Astrocyte of the spinal cord (primary cell): ENCODE results near the gene DEGS2.
"Not testable (repeated sequence)": the region's sequence is repeated elsewhere in the genome, so short reads cannot be mapped to it uniquely, and the experiment has no call there.

Experiments
- DNase-seq: peaks from one replicate; pipeline ENCODE4 v3.0.0; 2011; ENCODE audit warnings: low read depth, low spot score
- H3K4me3 ChIP-seq: 2 replicates; pipeline ENCODE4 v1.5.1; 2011; ENCODE audit warnings: low read depth, mild to moderate bottlenecking, low read length, moderate library complexity
- in situ Hi-C: cut with HindIII; loops from 2 replicates; pipeline ENCODE4 v1.10.0; 2017; ENCODE audit warnings: low sequenced_read_pairs
- TF ChIP-seq, protein P1 (sequence below): IDR thresholded peaks from 2 replicates; pipeline ENCODE4 v1.5.1; 2012; ENCODE audit warnings: low read depth, mild to moderate bottlenecking, low read length, inconsistent platforms

The DEGS2 gene

GRCh38 chr14:100190126-100190525 is 30.7 kb upstream of the DEGS2 start:
- in situ Hi-C loops, result no loop called here
- DNase-seq, result no peak
- no peak overlapping the region for H3K4me3 ChIP-seq
- TF ChIP-seq, protein P1, sequence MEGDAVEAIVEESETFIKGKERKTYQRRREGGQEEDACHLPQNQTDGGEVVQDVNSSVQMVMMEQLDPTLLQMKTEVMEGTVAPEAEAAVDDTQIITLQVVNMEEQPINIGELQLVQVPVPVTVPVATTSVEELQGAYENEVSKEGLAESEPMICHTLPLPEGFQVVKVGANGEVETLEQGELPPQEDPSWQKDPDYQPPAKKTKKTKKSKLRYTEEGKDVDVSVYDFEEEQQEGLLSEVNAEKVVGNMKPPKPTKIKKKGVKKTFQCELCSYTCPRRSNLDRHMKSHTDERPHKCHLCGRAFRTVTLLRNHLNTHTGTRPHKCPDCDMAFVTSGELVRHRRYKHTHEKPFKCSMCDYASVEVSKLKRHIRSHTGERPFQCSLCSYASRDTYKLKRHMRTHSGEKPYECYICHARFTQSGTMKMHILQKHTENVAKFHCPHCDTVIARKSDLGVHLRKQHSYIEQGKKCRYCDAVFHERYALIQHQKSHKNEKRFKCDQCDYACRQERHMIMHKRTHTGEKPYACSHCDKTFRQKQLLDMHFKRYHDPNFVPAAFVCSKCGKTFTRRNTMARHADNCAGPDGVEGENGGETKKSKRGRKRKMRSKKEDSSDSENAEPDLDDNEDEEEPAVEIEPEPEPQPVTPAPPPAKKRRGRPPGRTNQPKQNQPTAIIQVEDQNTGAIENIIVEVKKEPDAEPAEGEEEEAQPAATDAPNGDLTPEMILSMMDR, result no peak

DNA sequence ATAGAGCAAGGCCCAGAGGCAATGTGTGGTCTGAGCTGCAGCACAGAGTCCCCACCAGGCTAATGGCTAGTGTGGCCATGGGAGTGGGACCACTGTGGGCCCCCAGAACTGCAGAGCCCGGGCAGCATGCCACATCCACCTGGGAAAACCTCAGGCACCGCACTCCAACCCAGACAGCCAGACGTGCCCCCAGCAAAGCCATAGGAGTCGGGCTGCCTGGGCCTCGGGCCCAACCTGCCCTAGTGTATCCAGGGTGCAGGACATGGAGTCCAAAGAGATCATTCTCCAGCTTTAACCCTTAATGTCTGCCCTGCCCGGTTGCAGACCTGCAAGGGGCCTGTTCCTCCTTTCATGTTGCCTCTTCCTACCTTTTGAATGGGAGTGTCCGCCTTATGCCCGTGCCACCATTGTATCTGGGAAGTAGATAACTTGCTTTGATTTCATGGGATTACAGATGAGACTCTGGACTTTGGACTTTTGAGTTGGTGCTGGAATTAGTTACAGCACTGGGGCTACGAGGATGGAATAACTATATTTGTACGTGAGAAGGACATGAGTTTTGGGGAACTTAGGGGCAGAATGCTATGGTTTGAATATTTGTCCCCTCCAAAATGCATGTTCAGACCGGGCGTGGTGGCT is 29.1 kb upstream of the DEGS2 start:
- DNase-seq, result no peak
- in situ Hi-C loops, result no loop called here
- TF ChIP-seq, protein P1, result no peak
- H3K4me3 ChIP-seq, result no peak overlapping the region

DNA sequence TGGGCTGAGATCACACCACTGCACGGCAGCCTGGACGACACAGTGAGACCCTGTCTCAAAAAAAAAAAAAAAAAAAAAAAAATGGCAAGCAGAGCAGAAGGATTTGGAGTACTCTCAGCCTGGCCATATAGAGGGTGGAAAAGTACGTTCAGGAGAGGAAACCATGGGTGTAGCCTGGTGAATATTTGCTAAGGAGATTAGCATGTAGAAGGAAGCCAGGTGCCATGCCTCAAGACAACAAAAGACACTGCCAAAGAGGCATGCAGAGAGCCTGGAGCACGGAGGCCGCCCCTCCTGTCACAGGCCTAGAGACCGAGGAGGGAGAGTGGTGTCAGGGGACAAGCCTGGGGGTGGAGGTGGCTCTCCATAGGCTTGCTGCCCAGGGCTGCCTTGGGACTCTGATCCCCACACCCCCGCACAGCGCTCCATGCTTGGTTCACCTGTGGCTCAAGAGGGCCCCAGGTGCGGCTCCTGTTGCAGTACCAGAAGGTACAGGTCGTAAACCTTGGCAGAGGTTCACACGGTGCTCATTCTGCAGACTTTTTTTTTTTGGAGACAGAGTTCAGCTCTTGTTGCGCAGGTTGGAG is 27.9 kb upstream of the DEGS2 start:
- in situ Hi-C loops, result no loop called here
- TF ChIP-seq, protein P1, result no peak
- no peak overlapping the region for H3K4me3 ChIP-seq
- DNase-seq, result no peak

DNA sequence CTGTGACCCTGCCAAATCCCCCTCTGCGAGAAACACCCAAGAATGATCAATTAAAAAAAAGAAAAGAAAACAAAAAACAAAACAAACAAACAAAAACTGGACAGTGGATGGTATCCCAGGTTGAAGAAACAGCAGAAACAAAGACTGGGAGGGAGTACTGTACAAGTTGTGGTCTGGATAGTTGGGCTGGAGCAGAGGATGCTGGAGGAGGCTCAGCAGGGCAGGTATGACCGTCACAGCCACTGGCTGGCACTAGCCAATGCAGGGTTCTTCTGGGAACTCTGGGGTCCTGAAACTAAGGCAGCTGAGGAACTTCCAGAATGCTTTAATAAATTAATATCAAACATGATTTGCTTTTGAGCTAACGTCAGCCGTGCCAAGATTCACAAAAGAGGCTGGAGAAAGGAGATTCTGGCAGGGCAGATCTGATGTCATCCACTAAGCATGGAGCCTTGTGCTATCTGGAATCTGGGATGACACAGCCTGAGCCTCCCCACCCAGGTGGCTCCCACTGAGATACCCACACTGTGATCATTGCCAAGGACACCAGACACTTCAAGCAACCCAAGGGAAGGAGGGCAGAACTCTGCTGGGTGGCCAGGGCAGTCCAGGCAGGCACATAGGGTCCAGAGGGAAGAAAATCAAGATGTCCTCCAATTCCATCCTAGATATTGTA is 22.6 kb upstream of the DEGS2 start:
- in situ Hi-C loops, DNase-seq, H3K4me3 ChIP-seq: not testable (repeated sequence)

GRCh38 chr14:100180671-100181070 is 21.2 kb upstream of the DEGS2 start:
- in situ Hi-C loops, DNase-seq, H3K4me3 ChIP-seq: not testable (repeated sequence)

DNA sequence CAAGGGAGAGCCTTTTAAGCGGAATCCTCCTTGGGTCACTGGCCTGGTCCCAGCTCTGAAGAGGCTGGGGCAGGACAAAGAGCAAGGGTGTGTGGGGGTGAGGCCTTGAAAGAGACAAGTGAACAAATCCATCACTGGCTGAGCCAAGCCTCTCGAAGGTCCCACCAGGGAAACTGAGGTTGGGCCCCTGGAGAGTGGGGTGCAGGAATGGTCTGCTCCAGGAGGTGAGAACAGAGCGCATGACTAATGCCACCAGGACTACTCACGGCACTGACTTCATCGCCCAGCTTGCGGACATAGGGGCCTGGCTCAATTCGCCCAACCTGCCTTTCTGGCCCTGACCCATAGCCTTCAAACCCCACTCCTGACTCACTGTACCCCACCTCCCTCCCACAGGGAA is 19.2 kb upstream of the DEGS2 start:
- no peak for DNase-seq
- no peak overlapping the region for H3K4me3 ChIP-seq
- in situ Hi-C loops, result no loop called here
- TF ChIP-seq, protein P1, result no peak

DNA sequence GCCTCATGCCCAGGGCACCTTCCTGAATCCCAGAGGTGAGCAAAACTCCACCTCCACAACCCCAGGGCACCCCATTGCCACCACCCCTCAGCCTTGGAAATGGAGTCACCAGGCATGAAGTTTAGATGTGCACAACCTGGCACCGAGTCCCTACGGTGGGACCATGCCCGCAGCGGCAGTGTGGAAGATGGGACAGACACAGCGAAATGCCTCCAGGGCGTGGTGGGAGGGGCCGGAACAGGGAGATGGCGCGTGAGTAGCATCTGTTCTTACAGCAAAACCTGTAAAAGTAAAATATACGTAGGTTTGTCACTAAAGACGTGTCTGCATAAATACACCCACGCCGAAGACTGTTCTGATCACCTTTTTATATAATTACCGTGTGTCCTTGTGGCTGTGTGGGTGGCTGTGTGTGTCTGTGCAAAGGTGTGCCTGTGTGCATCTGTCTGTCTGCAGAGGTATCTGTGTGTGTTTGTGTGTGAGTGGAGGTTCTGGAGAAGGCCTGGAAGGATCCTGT is 17.4 kb upstream of the DEGS2 start:
- no peak for DNase-seq
- no peak overlapping the region for H3K4me3 ChIP-seq
- in situ Hi-C loops, result no loop called here
- TF ChIP-seq, protein P1, result no peak
